Activated CD4-positive, alpha-beta T cell treated with anti-CD3 and anti-CD28 coated beads, Interleukin-2, amount 10 ng/mL, durations not matched to agents 24 days and 14 days (primary cell): Measurements from ENCODE around the gene CORO1C. TPM values are rescaled to one million over a fixed set of nuclear protein-coding genes. Genes with fewer than 3 reads are reported as not detected.

Experiments used
- DNase-seq: peaks from one replicate; pipeline ENCODE4 v3.0.0; 2022
- H3K27ac Mint-ChIP-seq: one replicate; pipeline ENCODE4 v1.8.0; 2022; ENCODE audit warnings: mild to moderate bottlenecking, mixed read lengths
- H3K27me3 Mint-ChIP-seq: one replicate; pipeline ENCODE4 v1.8.0; 2022; ENCODE audit warnings: mixed read lengths
- H3K36me3 Mint-ChIP-seq: one replicate; pipeline ENCODE4 v1.8.0; 2022; ENCODE audit warnings: low read depth, mild to moderate bottlenecking, mixed read lengths
- H3K4me1 Mint-ChIP-seq: one replicate; pipeline ENCODE4 v1.8.0; 2021; ENCODE audit warnings: mixed read lengths
- H3K4me3 Mint-ChIP-seq: one replicate; pipeline ENCODE4 v1.8.0; 2022; ENCODE audit warnings: mild to moderate bottlenecking, moderate library complexity, mixed read lengths
- H3K9me3 Mint-ChIP-seq: one replicate; pipeline ENCODE4 v1.8.0; 2021; ENCODE audit warnings: mixed read lengths
- intact Hi-C: fragments of 100-400 bp; cut with micrococcal nuclease; formaldehyde crosslinking; loops from one replicate; pipeline ENCODE4 v1.15.1; 2023
- total RNA-seq: library from RNA; stranded (reverse); gene quantifications from 2 replicates; pipeline ENCODE4 v1.2.3, GENCODE V29; 2022

Gene CORO1C
- total RNA-seq, 1 donor from 2014 or later, result 70.1 TPM

GRCh38 chr12:108691998-108692808 lies 39.1 kb downstream of the CORO1C start:
- Mint-ChIP-seq H3K27ac (peak overlapping the region; percentile 97), H3K9me3 (peaks cover 7% of the 10 kb centered on the region), H3K36me3 (peaks cover 7% of the 10 kb centered on the region), H3K4me3 (peak overlapping the region; percentile 77), H3K4me1 (peaks cover 70% of the 10 kb centered on the region), H3K27me3 (no peaks in the 10 kb centered on the region)
- intact Hi-C loops, result loop anchor here (1.0 to 2.0 kb wide), 3 partner anchors 38 to 129 kb away; partner anchors contain the start of genes ISCU and SELPLG
- DNase-seq, result peak; percentile 62

DNA sequence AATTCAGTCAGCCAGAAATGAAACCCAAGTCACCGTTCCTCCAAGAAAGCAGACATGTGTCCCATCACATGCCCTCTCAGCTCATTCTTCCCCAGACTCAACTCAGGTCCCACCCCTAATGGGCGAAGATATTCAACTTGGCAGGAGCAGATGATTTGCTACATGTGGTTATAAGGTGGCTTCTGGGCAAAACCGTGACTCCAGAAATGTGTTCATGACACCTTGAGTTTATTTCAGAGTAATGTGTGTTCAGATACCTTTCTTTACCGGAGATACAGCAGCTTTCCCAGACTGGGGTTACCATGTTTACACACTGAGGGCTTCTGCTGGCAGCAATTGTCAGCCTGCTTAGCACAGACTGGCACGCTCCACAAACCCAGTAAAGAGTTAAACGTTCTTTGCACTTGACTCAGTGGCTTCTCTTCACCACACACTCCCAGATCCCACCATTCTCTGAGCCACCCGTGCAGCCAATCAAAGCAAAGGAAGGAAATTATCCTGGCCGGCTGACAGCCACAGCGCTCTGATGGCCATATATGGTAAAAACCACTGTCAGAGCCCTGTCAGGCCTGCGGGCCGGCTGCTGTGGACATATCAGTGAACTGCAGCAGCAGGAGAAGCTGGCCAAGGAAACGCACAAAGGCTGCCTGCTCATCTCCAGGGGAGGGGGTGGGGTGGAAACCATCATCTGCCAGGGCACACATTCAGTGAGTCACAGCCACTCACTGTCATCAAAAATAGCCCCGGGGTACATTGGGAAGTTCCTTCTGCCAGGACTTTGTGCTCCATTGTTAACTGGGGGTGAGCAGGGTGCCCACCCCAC lies 39.9 kb downstream of the CORO1C start:
- H3K27ac Mint-ChIP-seq, result peak overlapping the region; percentile 97
- H3K27me3 Mint-ChIP-seq, result no peaks in the 10 kb centered on the region
- H3K4me3 Mint-ChIP-seq, result peak overlapping the region; percentile 77
- peaks cover 4% of the 10 kb centered on the region for H3K36me3 Mint-ChIP-seq
- intact Hi-C loops, result loop anchor here (1.0 to 2.0 kb wide), 3 partner anchors 39 to 129 kb away; partner anchors contain the start of genes ISCU and SELPLG
- peak; percentile 88 for DNase-seq
- H3K4me1 Mint-ChIP-seq, result peaks cover 66% of the 10 kb centered on the region
- H3K9me3 Mint-ChIP-seq, result peaks cover 7% of the 10 kb centered on the region

DNA sequence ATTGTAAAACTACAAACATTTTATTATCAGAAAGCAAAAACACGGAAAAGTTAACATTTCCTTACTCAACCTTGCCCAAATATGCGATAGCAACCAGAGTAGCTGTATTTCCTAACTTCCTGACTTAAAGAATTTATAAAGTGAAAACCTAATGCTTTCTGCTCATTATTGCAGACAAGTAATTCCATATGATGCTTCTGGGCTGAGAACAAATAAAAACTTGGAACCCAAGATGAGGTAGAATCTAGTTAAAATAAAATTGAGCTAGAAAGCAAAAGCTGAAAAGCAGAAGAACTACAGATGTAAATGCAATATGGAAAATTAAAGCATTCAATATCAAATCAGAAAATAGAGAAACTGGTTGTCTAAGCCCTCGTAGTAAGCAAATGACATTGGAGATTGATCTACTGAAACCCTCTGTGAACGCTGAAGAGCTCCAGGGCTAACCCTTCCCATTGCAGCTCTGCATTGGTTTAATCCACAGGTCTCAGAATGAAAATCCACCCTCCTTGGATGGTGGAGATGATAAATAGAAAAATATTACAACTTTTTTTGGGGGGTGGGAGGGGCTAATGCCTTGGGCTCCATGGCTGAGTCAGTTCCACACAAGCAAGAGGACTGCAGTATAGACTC lies 40.7 kb downstream of the CORO1C start:
- H3K4me3 Mint-ChIP-seq, result peak overlapping the region; percentile 77
- intact Hi-C loops, result loop anchor here (1.0 to 2.0 kb wide), 3 partner anchors 40 to 128 kb away; partner anchors contain the start of genes ISCU and SELPLG
- peak overlapping the region; percentile 97 for H3K27ac Mint-ChIP-seq
- peaks cover 7% of the 10 kb centered on the region for H3K9me3 Mint-ChIP-seq
- DNase-seq, result no peak
- peaks cover 64% of the 10 kb centered on the region for H3K4me1 Mint-ChIP-seq
- peaks cover 4% of the 10 kb centered on the region for H3K36me3 Mint-ChIP-seq
- H3K27me3 Mint-ChIP-seq, result no peaks in the 10 kb centered on the region

DNA sequence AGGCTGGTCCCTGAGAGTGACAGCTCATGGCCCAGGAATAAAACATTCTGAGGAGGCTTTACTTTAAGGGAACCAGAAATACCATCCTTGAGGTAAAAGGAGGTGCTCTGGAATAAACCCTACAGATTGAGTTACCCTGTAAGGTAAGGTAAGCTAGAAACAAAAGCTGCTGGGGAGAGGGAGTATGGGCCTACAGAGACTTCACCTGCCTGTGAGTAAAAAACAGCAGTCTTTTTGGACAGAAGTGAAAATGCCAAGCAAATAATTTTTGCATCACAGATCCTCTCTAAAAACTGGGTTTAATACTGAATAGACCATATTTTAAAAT lies 41.2 kb downstream of the CORO1C start:
- Mint-ChIP-seq H3K9me3 (peaks cover 4% of the 10 kb centered on the region), H3K4me3 (peak overlapping the region; percentile 77), H3K36me3 (peaks cover 3% of the 10 kb centered on the region), H3K4me1 (peaks cover 64% of the 10 kb centered on the region), H3K27ac (peak overlapping the region; percentile 97), H3K27me3 (no peaks in the 10 kb centered on the region)
- DNase-seq, result no peak
- intact Hi-C loops, result loop anchor here (2.0 kb wide), 1 partner anchor 127 kb away; the partner anchor contains the start of gene ISCU

GRCh38 chr12:108689314-108690190 lies 41.8 kb downstream of the CORO1C start:
- Mint-ChIP-seq H3K27me3 (no peaks in the 10 kb centered on the region), H3K27ac (peak overlapping the region; percentile 97), H3K4me3 (peak overlapping the region; percentile 77), H3K9me3 (no peaks in the 10 kb centered on the region), H3K36me3 (peaks cover 2% of the 10 kb centered on the region), H3K4me1 (peaks cover 62% of the 10 kb centered on the region)
- DNase-seq, result peak; percentile 76
- intact Hi-C loops, result loop anchor here (1.0 to 2.0 kb wide), 3 partner anchors 25 to 127 kb away; partner anchors contain the start of gene ISCU

- intact Hi-C loops, result no loop called here
- H3K9me3 Mint-ChIP-seq, result no peaks in the 10 kb centered on the region
- H3K4me3 Mint-ChIP-seq, result no peak overlapping the region
- no peak overlapping the region for H3K27ac Mint-ChIP-seq
- no peak for DNase-seq
- H3K36me3 Mint-ChIP-seq, result no peaks in the 10 kb centered on the region
- H3K4me1 Mint-ChIP-seq, result peaks cover 50% of the 10 kb centered on the region
- no peaks in the 10 kb centered on the region for H3K27me3 Mint-ChIP-seq
These were observed 44.5 kb downstream of the CORO1C start for GRCh38 chr12:108686780-108687179.

- Mint-ChIP-seq H3K36me3 (no peaks in the 10 kb centered on the region), H3K27me3 (no peaks in the 10 kb centered on the region), H3K4me3 (no peak overlapping the region), H3K4me1 (peaks cover 43% of the 10 kb centered on the region), H3K27ac (no peak overlapping the region), H3K9me3 (no peaks in the 10 kb centered on the region)
- DNase-seq, result no peak
- intact Hi-C loops, result no loop called here
These were observed 45.7 kb downstream of the CORO1C start for GRCh38 chr12:108685469-108686260.

DNA sequence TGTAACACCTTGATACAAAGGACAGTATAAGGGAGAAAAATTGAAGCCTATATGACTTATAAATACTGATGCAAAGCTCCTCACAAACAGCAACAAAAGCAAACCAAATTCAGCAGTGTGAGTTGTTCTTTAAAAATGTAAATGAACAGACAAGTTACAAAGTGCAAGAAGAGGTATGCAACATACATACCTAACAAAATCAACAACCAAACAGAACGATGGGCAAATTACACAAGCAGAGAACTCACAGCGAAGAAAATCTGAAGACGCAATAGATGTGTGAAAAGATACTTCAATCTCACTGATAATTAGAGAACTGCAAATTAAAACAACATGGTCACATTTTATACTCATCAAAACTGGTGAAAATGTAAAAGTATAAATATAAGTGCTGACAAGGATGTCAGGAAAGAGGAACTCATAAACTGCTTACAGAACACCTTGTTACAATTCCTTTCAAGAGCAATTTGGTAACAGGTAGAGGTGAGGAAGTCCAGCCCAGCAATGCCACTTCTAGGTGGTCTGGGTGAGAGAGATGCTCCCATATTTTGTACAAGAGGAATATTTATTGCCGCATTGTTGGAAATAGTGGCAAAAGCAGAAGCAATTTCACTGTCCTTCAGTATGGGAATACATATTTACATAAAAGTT lies 47.3 kb downstream of the CORO1C start:
- DNase-seq, result no peak
- intact Hi-C loops, result no loop called here
- Mint-ChIP-seq H3K27ac (no peak overlapping the region), H3K9me3 (no peaks in the 10 kb centered on the region), H3K4me1 (peaks cover 27% of the 10 kb centered on the region), H3K36me3 (peaks cover 2% of the 10 kb centered on the region), H3K27me3 (no peaks in the 10 kb centered on the region), H3K4me3 (no peak overlapping the region)

DNA sequence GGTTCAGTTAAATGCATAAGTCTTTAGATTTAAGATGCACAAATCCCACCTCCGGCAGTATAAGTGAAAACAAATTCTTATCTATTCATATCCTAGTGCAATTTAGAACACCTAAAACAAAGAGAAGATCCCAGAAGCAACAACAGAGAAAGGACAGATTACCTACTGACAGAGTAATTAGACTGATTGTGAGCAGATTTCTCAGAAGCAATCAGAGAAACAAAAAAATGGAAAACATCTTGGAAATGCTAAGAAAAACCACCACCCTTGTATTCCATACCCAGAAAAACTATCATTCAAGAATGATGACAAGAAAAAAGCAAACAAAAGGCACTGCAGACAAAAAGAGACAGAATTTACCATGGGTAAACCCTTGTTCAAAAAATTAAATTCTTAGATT lies 50.0 kb downstream of the CORO1C start:
- peaks cover 18% of the 10 kb centered on the region for H3K4me1 Mint-ChIP-seq
- H3K27ac Mint-ChIP-seq, result no peak overlapping the region
- intact Hi-C loops, result no loop called here
- peaks cover 9% of the 10 kb centered on the region for H3K36me3 Mint-ChIP-seq
- DNase-seq, result no peak
- no peaks in the 10 kb centered on the region for H3K27me3 Mint-ChIP-seq
- no peak overlapping the region for H3K4me3 Mint-ChIP-seq
- no peaks in the 10 kb centered on the region for H3K9me3 Mint-ChIP-seq

DNA sequence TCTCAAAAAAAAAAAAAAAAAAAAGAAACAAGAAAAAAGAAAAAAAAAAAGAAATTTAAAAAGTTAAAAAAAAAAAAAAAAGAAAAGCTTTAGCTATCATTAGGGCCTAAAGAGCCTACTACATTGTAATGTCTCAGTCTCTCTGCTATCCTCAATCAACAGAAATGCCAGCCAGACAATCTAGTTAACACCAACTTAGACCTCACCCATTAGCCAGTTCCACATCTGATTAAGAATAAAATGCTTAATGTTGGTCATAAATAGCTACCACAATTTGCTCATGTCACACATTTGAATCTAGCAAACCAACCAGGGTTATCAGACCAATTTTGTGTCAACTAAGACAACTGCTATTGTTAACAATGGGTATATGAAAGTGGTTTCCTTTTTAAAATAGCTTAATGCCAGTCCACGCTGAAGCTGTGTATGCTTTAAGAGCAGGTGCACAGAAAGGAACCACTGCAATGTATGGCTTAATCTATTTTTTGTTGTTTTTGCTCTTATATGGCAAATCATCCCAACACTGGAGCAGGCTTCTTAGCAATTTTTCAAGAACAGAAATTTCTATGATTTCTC lies 52.1 kb downstream of the CORO1C start:
- peaks cover 9% of the 10 kb centered on the region for H3K4me1 Mint-ChIP-seq
- H3K9me3 Mint-ChIP-seq, result no peaks in the 10 kb centered on the region
- no peak overlapping the region for H3K27ac Mint-ChIP-seq
- H3K4me3 Mint-ChIP-seq, result no peak overlapping the region
- no peak for DNase-seq
- intact Hi-C loops, result no loop called here
- peaks cover 16% of the 10 kb centered on the region for H3K36me3 Mint-ChIP-seq
- no peaks in the 10 kb centered on the region for H3K27me3 Mint-ChIP-seq

DNA sequence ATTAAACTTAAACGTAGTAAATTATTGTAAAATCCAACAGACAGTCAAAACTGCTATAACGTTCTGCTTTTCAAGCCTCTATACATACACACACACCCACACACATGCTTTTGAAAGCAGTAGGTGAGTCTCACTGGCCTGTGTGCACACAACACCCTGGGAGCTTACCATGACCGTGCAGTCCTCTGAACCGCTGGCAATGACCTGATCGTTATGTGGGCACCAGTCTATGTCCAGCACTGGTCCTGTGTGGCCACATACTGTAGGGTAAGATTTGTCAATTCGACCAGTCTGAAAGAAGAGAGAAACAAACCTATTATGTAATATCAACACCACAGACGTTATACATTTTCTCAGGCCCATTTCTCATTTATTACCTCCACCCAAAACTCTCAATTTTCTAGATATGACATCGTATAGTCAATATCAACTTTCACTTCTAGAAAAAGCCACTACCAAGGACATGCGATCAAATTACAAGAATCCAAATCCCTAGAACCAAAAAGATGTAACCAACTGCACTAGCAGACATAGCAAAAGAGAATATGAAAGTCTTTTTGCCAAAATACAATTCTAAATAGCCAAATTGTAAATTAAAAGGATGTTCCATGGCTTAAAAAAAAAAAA lies 53.1 kb downstream of the CORO1C start:
- Mint-ChIP-seq H3K27ac (no peak overlapping the region), H3K36me3 (peaks cover 16% of the 10 kb centered on the region), H3K27me3 (no peaks in the 10 kb centered on the region), H3K9me3 (no peaks in the 10 kb centered on the region), H3K4me3 (no peak overlapping the region), H3K4me1 (peaks cover 7% of the 10 kb centered on the region)
- DNase-seq, result no peak
- intact Hi-C loops, result no loop called here
